GM21576 (cell line): ENCODE results near the gene HSPA1B.
A peak's percentile ranks its signal among the peaks of the same experiment; 100 is the strongest.
"Not testable (repeated sequence)": the region's sequence is repeated elsewhere in the genome, so short reads cannot be mapped to it uniquely, and the experiment has no call there.

Experiments used
- ATAC-seq: cut with Tn5 transposase; IDR thresholded peaks from one replicate; pipeline ENCODE4 v1.9.1; 2021; ENCODE audit warnings: mild to moderate bottlenecking, moderate library complexity; ENCODE audit not compliant: unreplicated experiment

HSPA1B gene

DNA sequence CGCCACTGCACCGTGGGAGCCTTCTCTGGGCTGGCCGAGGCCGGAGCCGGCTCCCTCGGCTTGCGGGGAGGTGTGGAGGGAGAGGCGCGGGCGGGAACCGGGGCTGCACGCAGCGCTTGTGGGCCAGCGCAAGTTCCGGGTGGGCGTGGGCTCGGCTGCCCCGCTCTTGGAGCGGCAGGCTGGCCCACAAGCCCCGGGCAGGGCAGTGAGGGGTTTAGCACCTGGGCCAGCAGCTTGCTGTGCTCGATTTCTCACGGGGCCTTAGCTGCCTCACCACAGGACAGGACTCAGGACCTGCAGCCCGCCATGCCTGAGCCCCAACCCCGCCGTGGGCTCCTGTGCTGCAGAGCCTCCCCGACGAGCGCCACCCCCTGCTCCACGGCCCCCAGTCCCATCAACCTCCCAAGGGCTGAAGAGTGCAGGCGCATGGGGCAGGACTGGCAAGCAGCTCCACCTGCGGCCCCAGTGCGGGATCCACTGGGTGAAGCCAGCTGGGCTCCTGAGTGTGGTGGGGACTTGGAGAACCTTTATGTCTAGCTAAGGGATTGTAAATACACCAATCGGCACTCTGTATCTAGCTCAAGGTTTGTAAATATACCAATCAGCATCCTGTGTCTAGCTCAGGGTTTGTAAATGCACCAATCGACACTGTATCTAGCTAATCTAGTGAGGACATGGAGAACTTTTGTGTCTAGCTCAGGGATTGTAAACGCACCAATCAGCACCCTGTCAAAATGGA is 24.6 kb downstream of the HSPA1B start:
- ATAC-seq, result not testable (repeated sequence)

DNA sequence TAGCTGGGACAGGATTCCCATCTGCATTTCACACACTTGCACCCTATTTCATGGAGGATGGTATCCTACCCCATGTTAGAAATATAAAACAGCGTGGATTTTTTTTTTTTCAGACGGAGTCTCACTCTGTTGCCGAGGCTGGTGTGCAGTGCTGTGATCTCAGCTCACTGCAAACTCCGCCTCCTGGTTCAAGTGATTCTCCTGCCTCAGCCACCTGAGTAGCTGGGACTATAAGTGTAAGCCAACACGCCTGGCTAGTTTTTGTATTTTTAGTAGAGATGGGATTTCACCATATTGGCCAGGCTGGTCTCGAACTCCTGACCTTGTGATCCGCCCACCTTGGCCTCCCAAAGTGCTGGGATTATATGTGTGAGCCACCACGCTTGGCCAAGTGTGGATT is 30.2 kb downstream of the HSPA1B start:
- not testable (repeated sequence) for ATAC-seq

DNA sequence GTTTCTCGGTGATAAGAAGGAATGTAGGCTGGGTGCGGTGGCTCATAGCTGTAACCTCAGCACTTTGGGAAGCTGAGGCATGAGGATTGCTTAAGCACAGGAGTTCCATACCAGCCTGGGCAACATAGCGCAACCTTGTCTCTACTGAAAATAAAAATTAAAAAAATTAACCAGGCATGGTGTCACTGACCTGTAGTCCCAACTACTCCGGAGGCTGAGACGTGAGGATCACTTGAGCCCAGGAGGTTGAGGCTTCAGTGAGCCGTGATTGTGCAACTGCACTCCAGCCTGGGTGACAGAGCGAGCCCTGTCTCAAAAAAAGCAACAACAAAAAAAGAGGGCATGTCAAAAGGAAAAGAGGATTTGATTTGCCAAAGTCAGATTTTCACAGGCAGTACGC is 31.2 kb downstream of the HSPA1B start:
- no peak for ATAC-seq

DNA sequence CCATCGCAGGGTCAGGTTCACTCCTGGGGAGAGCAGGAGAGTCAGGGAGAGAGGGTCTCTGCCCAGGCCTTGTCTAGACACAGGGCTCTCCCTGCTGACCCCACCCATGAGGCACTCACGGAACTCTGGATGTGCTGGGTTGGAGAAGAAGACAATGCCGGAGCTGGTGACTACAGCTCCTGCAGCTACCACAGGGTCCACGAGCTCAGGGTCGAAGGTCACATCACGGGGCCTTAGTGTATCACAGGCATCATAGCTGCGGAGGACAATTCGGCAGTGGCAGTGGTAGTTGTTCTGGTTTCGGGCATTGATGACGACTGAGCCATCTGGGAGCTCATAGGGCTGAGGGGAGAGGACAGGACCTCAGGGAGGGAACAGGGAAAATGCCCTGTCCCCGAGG is 32.4 kb downstream of the HSPA1B start:
- ATAC-seq, result no peak

DNA sequence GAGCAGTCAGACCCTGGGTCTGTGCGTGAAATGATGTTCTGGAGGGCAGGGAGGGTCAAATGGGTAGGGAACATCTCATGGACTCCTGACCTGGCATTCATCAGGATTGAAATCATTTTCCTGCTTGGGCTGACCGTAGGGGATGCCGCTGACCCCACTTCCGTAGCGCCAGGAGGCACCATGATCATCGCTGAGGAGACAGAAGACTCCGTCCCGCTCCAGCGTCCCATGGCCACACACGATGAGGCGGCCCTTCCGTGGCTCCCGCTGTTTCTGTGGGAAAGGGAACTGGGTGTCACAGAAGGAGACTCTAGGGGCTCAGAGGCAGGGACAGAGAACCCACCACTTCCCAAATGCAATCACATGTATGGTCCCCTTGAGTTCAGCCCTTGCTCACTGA is 32.8 kb downstream of the HSPA1B start:
- ATAC-seq, result no peak

DNA sequence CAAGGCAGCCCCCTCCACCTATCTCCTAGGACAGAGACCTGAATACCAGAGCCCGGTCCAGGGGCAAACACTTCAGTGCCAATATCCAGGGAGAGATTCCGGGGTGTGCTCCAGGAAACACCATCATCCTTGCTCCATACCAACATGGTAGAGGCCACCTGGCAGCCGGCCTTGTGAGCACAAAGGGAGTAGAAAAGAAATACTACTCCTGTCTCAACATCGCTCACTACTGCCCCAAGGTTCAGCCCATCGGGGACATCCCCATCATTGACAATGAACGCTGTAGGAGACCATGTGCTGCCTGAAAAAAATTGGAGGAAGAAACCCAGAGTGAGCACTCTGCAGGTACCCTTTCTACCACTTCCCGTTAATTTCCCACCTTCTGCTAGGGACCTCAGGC is 33.6 kb downstream of the HSPA1B start:
- ATAC-seq, result no peak

DNA sequence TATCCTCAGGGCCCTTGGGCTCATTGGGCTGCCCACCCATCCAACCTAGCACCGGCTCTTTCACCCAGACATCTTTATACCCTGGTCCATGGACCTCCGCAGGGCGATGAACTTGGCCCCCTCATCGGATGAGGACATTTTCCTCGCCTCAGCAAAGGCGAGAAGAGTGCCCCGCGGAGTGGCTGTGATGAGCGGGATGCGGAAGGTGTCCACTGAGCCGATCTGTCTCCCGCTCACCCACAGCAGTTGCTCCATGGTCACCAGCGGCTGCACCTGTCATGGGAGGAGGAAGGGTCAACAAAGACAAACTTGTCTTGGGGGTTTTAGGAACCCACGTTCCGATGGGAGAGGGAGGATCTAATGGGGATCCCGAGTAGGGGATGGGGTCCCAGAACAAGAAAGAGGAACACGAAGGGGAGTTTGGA is 34.4 kb downstream of the HSPA1B start:
- no peak for ATAC-seq

DNA sequence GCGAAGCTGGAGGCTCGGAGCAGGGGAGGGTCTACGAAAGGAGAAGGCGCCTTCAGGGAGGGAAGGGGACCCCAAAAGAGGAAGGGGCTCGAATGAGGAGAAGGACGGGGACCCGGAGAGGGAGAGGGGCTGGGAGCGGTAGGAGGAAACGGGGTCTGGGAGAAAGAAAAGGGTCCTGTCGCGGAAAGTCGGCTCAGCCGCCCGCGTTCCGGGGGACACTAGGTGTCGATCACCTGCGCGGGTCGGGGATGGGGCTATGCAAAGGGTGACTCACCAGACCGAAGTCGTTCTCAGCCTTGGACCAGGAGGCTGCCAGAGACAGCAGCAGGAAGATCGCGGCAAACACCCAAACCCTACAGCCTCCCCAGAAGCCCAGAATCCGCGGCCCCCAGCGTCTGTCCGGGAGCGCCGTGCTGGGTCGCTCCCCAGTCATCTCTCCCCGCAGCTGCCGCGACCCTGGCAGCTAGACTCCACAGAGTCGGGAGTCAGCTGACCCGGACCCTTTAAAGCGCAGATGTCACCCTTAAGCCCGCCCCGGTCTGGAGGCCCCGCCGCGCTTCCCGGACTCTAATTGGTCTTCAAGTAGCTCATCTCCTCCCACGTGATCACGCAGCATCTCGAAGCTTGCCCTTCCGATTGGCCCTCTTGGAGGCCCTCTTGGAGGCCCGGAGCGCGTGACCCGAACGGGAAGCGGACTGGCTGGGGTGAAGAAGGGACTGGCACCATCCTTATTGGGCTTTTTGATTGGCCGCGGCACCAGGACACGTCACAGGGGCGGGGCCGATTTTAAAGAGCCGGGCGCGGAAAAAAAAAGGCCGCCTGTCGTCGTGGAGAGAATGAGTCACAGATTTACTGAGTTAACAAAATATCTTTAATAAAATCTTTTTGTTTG is 35.1 kb downstream of the HSPA1B start, which contains the start of gene NEU1:
Gene NEU1 (minus strand): TSS at position 478 of the 892 bp plus-strand sequence. CDS start 45 bp downstream, at position 433.
- ATAC-seq, result peak; percentile 90

DNA sequence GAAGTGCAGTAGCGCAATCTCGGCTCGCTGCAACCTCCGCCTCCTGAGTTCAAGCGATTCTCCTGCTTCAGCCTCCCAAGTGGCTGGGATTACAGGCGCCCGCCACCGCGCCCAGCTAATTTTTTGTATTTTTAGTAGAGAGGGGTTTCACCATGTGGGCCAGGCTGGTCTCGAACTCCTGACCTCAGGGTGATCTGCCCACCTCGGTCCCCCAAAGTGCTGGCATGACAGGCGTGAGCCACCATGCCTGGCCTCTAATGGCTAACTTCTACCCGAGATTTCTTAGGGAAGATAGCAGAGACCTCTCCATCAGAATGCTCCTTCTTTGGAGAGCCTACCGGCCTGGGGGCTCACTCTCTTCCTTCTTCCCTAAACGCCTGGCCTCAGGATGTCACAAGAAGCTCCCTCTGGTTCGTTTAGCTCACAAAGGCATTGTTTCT is 36.6 kb downstream of the HSPA1B start:
- not testable (repeated sequence) for ATAC-seq

DNA sequence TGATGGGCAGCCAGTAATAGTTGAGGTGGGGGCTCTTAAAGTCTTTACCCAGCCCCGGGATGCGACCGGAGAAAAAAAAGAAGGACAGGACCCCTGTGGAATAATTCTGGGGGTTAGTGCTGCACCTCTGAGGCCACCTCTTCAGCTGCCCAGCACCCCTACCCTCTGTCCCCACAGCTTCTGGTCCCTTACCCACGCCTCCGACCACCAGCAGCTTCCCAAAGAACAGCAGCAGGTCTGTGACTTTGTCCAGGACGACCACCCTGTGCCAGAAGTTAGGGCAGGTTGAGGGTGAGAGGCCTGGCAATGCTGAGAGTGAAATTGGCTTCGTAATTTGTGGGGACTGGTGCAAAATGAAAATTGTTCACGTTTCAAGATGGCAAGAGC is 37.3 kb downstream of the HSPA1B start:
- no peak for ATAC-seq

DNA sequence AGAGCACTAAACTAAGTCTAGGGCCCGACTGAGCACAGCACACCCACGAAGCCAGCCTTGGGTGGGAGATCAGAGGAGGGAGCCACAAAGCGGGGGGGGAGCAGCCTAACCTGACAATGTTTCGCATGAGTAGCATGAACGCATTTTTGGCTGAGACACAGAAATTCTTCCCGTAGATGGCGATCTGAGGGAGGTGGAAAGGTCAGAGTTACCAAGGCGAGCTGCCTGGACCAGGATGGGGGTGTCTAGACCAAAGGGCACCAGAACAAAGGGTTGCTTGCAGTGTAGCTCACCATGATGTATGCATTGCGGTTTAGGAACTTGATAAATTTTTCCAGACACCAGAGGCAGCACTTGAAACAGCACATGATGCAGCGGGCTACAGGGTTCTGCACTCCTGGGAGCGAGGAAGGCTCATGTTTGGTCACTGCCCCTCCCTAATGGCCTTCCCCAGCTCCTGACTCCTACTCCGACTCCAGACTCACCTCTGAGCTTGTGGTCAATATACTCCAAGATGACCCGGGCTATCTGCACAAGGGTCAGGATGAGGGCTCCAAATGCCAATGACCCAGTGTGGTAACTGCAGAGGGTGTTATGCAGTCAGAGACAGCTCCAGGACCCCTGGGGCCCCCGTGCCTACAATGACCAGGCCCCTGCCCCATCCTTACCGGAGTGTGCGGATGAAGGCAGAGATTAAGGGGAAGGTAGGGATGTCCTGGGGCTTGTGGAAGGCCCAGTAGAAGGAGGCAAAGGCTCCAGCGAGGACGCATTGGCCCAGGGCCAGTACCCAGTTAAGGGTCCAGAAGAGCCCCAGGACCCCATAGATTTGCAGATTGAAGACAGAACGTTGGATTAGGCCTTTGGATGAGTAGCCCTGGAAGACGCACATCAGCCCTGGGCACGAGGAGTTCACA is 37.9 kb downstream of the HSPA1B start:
- ATAC-seq, result no peak

DNA sequence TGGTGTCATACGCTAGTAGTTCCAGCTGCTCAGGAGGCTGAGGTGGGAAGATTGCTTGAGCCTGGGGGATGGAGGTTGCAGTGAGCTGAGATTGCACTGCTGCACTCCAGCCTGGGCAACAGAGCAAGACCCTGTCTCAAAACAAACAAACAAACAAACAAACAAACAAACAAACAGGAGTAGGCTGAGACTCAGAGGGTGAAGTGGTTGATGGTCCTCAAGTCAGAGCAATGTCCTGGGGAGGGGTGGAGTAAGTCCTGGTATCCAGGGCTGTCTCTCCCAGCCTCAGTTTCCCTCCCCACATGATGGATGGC is 41.1 kb downstream of the HSPA1B start:
- not testable (repeated sequence) for ATAC-seq

DNA sequence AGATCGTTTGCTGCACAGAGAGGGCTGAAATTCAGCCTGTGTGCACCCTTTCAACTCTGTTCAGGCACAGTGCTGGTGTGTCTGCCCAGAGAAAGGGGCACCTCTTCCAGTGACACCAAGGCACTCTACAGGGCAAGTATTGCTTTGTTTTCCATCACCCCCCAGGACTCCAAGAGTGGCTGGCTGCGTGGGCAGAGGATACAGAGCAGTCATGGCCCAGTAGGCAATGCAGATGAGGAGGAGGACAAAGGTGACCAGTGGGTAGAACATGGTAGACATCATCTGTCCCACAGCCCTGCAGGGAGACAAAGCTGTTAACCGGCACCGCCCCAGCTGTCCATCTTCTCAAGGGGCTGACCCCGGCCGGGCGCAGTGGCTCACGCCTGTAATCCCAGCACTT is 41.8 kb downstream of the HSPA1B start:
- no peak for ATAC-seq

DNA sequence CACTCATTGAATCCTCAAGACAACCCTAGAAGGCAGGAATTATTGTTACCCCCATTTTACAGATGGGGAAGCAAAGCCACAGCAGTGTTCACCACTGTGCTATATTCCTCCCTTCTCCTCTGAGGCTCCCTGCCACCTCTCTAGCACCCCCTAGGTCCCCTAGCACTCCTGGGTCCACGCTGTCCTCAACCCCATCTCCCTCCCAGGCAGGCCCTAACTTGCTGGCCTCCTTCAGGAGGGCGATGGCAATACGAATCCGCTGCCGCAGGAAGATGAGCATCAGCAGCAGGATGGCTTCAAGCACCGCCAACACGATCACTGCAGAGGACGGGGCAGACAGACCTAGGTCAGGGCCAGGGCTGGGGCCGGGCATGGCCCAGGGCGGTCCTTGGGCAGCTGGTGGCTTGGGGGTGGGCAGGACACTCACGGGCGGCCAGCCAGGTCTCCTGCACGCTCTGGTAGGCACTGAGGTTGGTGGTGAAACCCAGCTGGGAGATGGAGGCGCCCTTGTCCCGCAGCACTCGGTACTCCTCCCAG is 42.9 kb downstream of the HSPA1B start:
- ATAC-seq, result no peak

DNA sequence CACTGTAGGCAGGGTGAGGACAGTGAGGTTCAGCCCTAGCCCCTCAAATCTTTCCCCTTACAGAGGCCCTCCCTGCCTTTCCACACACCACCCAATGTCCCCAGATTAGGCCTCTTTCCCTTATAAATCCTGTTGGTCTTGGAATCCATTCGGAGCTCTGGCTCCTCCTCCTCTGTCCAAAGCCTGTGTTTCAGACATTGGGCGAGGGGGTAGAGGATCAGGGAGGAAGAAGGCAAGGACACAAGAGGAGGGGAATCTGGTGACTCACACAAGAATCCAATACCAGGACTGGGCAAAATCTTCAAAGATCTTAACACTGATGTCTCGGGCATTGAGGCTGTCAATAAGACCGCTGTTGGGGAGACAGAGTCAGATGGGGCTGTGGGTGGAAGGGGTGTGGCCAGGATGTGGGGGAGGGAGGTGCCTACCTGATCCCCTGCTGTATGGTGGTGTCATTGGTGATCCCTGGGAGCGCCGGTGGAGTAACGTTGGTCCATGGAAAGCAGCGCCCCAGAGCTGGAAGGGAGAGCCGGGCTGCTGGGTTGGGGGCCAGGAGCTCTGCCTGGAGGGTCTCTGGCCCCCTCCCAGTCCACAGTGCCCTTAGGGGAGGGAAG is 43.6 kb downstream of the HSPA1B start:
- no peak for ATAC-seq

DNA sequence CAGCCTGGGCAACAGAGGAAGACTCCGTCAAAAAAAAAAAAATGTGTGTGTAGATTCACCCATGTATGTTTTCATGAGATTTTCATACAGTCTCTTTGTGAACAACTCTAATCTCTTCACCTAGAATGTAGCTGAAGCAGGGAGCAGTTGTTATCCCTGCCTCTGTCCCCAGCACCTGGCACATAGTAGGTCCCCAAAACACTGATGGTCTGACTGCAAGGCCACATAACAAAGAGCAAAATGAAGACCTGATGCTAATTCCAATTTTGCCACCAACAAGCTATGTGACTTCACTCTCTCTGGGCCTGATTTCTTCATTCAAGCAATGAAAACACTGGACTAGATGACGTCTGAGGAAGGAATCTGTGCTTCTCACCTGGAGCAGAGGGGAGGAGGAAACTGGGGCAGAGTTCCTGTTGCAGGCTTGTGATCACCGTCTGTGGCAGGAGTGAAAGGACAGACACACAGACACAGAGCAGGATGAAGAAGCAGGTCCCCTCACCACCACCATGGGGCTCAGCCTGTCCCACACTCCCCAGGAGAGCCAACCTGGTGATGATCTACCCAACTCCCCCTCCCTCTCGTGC is 46.6 kb downstream of the HSPA1B start:
- no peak for ATAC-seq

DNA sequence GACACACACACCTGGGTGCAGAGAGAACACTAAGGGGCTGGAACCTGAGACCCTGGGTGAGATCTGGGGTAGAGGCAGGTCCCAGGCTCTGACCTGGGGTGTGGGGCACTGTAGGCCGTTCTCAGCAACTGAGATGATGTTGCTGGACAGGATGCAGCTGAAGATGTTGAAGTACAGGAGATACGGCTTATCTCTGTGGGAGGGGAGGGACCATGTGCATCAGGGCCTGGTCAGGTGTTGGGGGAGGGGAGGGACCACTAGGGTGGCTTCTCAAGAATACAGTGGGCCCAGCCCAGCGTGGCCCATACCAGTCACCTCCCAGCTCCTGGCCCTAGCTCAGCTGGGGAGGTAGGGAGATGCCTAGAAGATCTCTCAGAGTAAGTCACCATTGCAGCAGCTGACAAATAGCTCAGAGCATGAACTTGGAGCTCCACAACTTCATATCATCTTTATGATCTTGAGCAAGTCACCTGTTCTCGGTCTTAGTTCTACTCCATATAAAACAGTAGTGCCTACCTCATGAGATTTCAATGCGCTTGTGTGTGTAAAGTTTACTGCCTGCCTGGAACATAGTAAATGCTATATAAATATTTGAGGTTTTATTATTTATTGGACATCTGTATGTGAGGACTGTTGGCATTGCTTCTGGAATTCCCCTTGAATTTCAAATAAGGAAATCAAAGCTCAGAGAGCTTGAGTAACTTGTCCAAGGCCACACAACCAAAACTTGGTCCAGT is 47.5 kb downstream of the HSPA1B start:
- no peak for ATAC-seq

DNA sequence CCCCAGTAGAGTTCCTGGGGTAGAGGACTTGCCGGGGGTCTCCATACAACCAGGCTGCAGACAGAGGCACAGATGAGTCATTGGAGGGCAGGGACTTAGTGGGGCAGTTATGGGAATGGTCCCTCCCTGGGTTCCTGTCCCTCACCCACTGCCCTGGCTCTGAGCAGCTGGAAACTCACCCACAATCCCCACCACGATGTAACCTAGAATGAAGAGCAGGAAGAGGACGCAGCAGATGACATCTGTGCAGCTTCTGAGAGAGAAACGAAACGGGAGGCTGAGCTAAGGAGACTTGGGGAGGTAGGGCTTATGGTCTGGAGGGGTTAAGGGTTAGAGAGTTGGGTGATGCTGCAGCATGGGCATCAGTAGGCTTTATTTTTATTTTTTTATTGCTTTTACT is 48.3 kb downstream of the HSPA1B start:
- ATAC-seq, result no peak

DNA sequence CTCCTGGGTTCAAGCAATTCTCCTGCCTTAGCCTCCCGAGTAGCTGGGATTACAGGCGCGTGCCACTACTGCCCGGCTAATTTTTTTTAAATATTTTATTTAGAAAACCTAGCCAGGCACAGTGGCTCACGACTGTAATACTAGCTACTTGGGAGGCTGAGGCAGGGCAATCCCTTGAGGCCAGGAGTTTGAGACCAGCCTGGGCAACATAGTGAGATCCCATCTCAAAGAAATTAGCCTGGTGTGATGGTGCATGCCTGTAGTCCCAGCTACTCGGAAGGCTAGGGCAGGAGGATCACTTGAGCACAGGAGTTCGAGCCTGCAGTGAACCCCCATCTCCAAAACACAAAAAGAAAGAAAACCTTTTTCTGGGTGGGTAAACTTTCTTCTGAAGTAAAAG is 48.8 kb downstream of the HSPA1B start:
- no peak for ATAC-seq
